K562 (cell line): ENCODE measurements around the gene DCLK1. TPM values are rescaled to one million over a fixed set of nuclear protein-coding genes. Genes with fewer than 3 reads are reported as not detected.

Experiments used
- ATAC-seq: fragments of 200-7000 bp; cut with Tn5 transposase; 3 replicates; pipeline ENCODE4 v1.9.1; 2020; ENCODE audit warnings: moderate library complexity
- BruUV-seq: library from RNA; stranded (reverse); fragments of 400-500 nt; replicated peaks from 2 replicates; lab custom pipeline; 2021; lab: Mats Ljungman, UMichigan
- CTCF ChIA-PET: fragments of 300-600 bp; formaldehyde crosslinking; extraction: SDS; loops from one replicate; lab custom pipeline; 2021; ENCODE audit warnings: low intra/inter-chr PET ratio; lab: Yijun Ruan, JAX
- POLR2A ChIA-PET: fragments of 300-600, 350-650 bp; sonication (Branson Sonifier 250); formaldehyde crosslinking; extraction: SDS; loops from one replicate; lab custom pipeline; 2021; ENCODE audit warnings: antibody characterized with exemption, inconsistent platforms; lab: Yijun Ruan, JAX
- DNase-seq, 4 experiments: peaks; one replicate each; pipeline versions ENCODE4 v3.0.0 to v3.0.0-alpha.2; 2011 to 2018; ENCODE audit warnings: low spot score in 3 of 4, mixed read lengths in 3 of 4; ENCODE audit errors: extremely low read depth in 1 of 4
- FAIRE-seq: peaks from 2 replicates; lab custom pipeline; 2011; peaks lifted over from hg19 to GRCh38; lab: Jason Lieb, UNC
- H2AFZ ChIP-seq: 2 replicates; pipeline ENCODE4 v1.6.0; 2011; ENCODE audit warnings: low read depth, low read length, control low read depth, inconsistent platforms
- H3K27ac ChIP-seq: fragments of 200-600 bp; 3 replicates; pipeline ENCODE4 v1.8.0; 2011; ENCODE audit warnings: low read depth, mild to moderate bottlenecking, control low read depth, inconsistent platforms, low read length, moderate library complexity, mixed read lengths; ENCODE audit errors: extremely low read depth
- H3K27me3 ChIP-seq, 2 experiments: fragments of 300-600 bp in 1 of 2; 2 replicates in 1 of 2; 3 replicates in 1 of 2; pipeline versions ENCODE4 v1.6.0 to v1.8.0; 2011; ENCODE audit warnings: inconsistent platforms in 2 of 2, low read length in 2 of 2, mild to moderate bottlenecking in 1 of 2, mixed read lengths in 1 of 2, moderate library complexity in 1 of 2; ENCODE audit not compliant: control insufficient read depth in 2 of 2, insufficient read depth in 2 of 2
- H3K36me3 ChIP-seq: fragments of 300-600 bp; 3 replicates; pipeline ENCODE4 v1.8.0; 2011; ENCODE audit warnings: mild to moderate bottlenecking, low read length, inconsistent platforms; ENCODE audit not compliant: control insufficient read depth, insufficient read depth
- H3K4me1 ChIP-seq, 2 experiments: fragments of 200-600 bp in 1 of 2; replicated peaks in 1 of 2; 2 replicates in 1 of 2; 3 replicates in 1 of 2; pipeline versions ENCODE4 v1.5.1 to v1.8.0; 2011; ENCODE audit warnings: inconsistent platforms in 2 of 2, low read length in 2 of 2, mild to moderate bottlenecking in 1 of 2, mixed read lengths in 1 of 2, moderate library complexity in 1 of 2; ENCODE audit not compliant: control insufficient read depth in 2 of 2, insufficient read depth in 2 of 2
- H3K4me2 ChIP-seq: 2 replicates; pipeline ENCODE4 v1.6.1; 2011; ENCODE audit warnings: low read length, control low read depth, inconsistent platforms, mixed read lengths; ENCODE audit not compliant: insufficient read depth
- H3K4me3 ChIP-seq: fragments of 200-600 bp; sonication (generic), shearing (Covaris generic); 2 replicates; pipeline ENCODE4 v1.5.1; 2016; ENCODE audit warnings: control low read depth, inconsistent platforms
- H3K79me2 ChIP-seq: fragments of 200-600 bp; 3 replicates; pipeline ENCODE4 v1.8.0; 2011; ENCODE audit warnings: low read length, inconsistent platforms; ENCODE audit not compliant: control insufficient read depth, insufficient read depth
- H3K9ac ChIP-seq, 2 experiments: 2 replicates each; pipeline versions ENCODE4 v1.6.0 to v1.6.1; 2011; ENCODE audit warnings: low read depth in 2 of 2, low read length in 2 of 2, control low read depth in 1 of 2, inconsistent platforms in 1 of 2, mild to moderate bottlenecking in 1 of 2, mixed read lengths in 1 of 2; ENCODE audit not compliant: insufficient read depth in 1 of 2
- H3K9me1 ChIP-seq: one replicate; pipeline ENCODE4 v1.6.0; 2011; ENCODE audit warnings: inconsistent platforms, mild to moderate bottlenecking, low read length, moderate library complexity; ENCODE audit not compliant: control insufficient read depth, insufficient read depth
- H3K9me3 ChIP-seq: replicated peaks from 2 replicates; pipeline ENCODE4 v1.5.1; 2011; ENCODE audit warnings: low read depth, low read length, inconsistent platforms; ENCODE audit not compliant: control insufficient read depth, insufficient read depth
- H4K20me1 ChIP-seq: replicated peaks from 2 replicates; pipeline ENCODE4 v1.6.1; 2011; ENCODE audit warnings: low read length, inconsistent platforms, mixed read lengths; ENCODE audit not compliant: control insufficient read depth, insufficient read depth
- HDAC6 ChIP-seq: IDR thresholded peaks from 2 replicates; pipeline ENCODE4 v1.6.1; 2012; ENCODE audit warnings: low read depth, mild to moderate bottlenecking, control low read depth, inconsistent platforms, low read length, moderate library complexity
- KHSRP ChIP-seq: fragments of 450-650 bp; IDR thresholded peaks from 2 replicates; pipeline ENCODE4 v1.6.1; 2017
- NUFIP1 ChIP-seq: fragments of 450-650 bp; IDR thresholded peaks from 2 replicates; pipeline ENCODE4 v1.6.1; 2018; ENCODE audit not compliant: partially characterized antibody
- POLR3G ChIP-seq: IDR thresholded peaks from 2 replicates; pipeline ENCODE4 v1.6.1; 2011; ENCODE audit not compliant: insufficient read length, insufficient replicate concordance; ENCODE audit errors: extremely low read depth
- ZNF212 ChIP-seq: fragments of 450-650 bp; formaldehyde crosslinking; IDR thresholded peaks from 2 replicates; pipeline ENCODE4 v1.4.0; 2020; ENCODE audit warnings: mild to moderate bottlenecking
- ZNF354B ChIP-seq: fragments of 250-450 bp; sonication (Bioruptor Pico); IDR thresholded peaks from 2 replicates; pipeline ENCODE4 v1.4.0; 2020
- ZNF695 ChIP-seq: fragments of 450-650 bp; formaldehyde crosslinking; IDR thresholded peaks from 2 replicates; pipeline ENCODE4 v1.4.0; 2020; ENCODE audit warnings: mild to moderate bottlenecking, moderate library complexity
- WGBS: fragments of 100-300 bp; shearing (Covaris generic); methylation state at CpG from one replicate; pipeline ENCODE4 v1.1.6; 2016; ENCODE audit warnings: low coverage, mixed read lengths; ENCODE audit not compliant: insufficient coverage; ENCODE audit errors: missing lambda C conversion rate; 5-methylcytosine and 5-hydroxymethylcytosine counted together
- in situ Hi-C: fragments of 300-500 bp; cut with MboI; formaldehyde crosslinking; loops from 4 replicates; pipeline ENCODE4 v1.15.0; 2018; ENCODE audit warnings: inconsistent platforms, mixed read lengths
- intact Hi-C: fragments of 100-400 bp; cut with micrococcal nuclease; formaldehyde crosslinking; loops from 2 replicates; pipeline ENCODE4 v1.14.2; 2022
- polyA plus RNA-seq, 8 experiments: library from polyadenylated mRNA; depleted of rRNA in 4 of 8; stranded (reverse) in 5 of 8; unstranded in 3 of 8; fragments of >200 nt; fragmentation: Nextera tagmentation in 2 of 8; fragmentation: Illumina TruSeq in 1 of 8; extraction: Ambion mirVana in 2 of 8; extraction: Trizol in 1 of 8; gene quantifications; 2 replicates each; pipeline versions ENCODE4 v1.2.1 to v1.2.3, GENCODE V29; 2011 to 2014; ENCODE audit warnings: inconsistent platforms in 1 of 8, missing spikeins in 1 of 8
- total RNA-seq, 7 experiments: library from RNA; depleted of rRNA in 6 of 7; stranded (reverse); fragments of >200 nt in 6 of 7; fragmentation: Illumina TruSeq in 2 of 7; extraction: Trizol in 2 of 7; gene quantifications; 2 replicates each; pipeline versions ENCODE4 v1.2.1 to v1.2.3, GENCODE V29; 2011 to 2021; ENCODE audit warnings: low replicate concordance in 1 of 7
- TF ChIP-seq, protein P1 (sequence below): fragments of 450-650 bp; IDR thresholded peaks from 2 replicates; pipeline ENCODE4 v1.6.1; 2017; ENCODE audit warnings: mild to moderate bottlenecking, moderate library complexity

Gene DCLK1
- total and polyA plus RNA-seq, 9 of the 15 experiments (the other 6 are each of a cell fraction or from before 2014, with no cell fraction given), result 0.07 TPM; not detected in 8

GRCh38 chr13:35797991-35798390 lies 333.2 kb downstream of the DCLK1 start:
- Histone ChIP-seq H3K4me1 (no peaks in the 10 kb centered on the region), H2AFZ (no peak overlapping the region), H3K9ac (no peak overlapping the region)
- intact Hi-C loops, result no loop called here
- POLR2A ChIA-PET, result no interaction called here
- TF ChIP-seq ZNF212 (CRISPR knock-in tag), result no peak
- TF ChIP-seq, protein P1, sequence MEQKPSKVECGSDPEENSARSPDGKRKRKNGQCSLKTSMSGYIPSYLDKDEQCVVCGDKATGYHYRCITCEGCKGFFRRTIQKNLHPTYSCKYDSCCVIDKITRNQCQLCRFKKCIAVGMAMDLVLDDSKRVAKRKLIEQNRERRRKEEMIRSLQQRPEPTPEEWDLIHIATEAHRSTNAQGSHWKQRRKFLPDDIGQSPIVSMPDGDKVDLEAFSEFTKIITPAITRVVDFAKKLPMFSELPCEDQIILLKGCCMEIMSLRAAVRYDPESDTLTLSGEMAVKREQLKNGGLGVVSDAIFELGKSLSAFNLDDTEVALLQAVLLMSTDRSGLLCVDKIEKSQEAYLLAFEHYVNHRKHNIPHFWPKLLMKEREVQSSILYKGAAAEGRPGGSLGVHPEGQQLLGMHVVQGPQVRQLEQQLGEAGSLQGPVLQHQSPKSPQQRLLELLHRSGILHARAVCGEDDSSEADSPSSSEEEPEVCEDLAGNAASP, result no peak
- no peak for TF ChIP-seq ZNF695 (CRISPR knock-in tag)
- TF ChIP-seq ZNF354B (CRISPR knock-in tag), result no peak
- TF ChIP-seq NUFIP1, result no peak
- TF ChIP-seq KHSRP, result no peak
- TF ChIP-seq POLR3G, result no peak
- no peak for TF ChIP-seq HDAC6
- TF ChIP-seq, all 486 proteins: peak for 0
- H3K79me2 ChIP-seq, result no peaks in the 10 kb centered on the region
- no peaks in the 10 kb centered on the region for H3K9me1 ChIP-seq
- no peaks in the 10 kb centered on the region for H3K36me3 ChIP-seq
- ATAC-seq (no peak), DNase-seq (no peak), FAIRE-seq (no peak)
- CTCF ChIA-PET, result no interaction called here
- no TSS peak for BruUV-seq
- no peaks in the 10 kb centered on the region for H4K20me1 ChIP-seq
- 2% methylated on average over 6 of the region's 7 CpGs for WGBS
- H3K27me3 ChIP-seq, result no peaks in the 10 kb centered on the region
- in situ Hi-C loops, result no loop called here
- H3K27ac ChIP-seq, result no peak overlapping the region
- no peaks in the 10 kb centered on the region for H3K9me3 ChIP-seq
- H3K4me3 ChIP-seq, result no peak overlapping the region
- H3K4me2 ChIP-seq, result no peak overlapping the region
